ENCODE data around the gene ATAT1. TPM values are rescaled to one million over a fixed set of nuclear protein-coding genes. Genes with fewer than 3 reads are reported as not detected.

Gene ATAT1
- total and polyA plus RNA-seq, 2 of the 13 experiments (the other 11 are each of a cell fraction or from before 2014, with no cell fraction given): 9.2 to 23.6 TPM

DNA sequence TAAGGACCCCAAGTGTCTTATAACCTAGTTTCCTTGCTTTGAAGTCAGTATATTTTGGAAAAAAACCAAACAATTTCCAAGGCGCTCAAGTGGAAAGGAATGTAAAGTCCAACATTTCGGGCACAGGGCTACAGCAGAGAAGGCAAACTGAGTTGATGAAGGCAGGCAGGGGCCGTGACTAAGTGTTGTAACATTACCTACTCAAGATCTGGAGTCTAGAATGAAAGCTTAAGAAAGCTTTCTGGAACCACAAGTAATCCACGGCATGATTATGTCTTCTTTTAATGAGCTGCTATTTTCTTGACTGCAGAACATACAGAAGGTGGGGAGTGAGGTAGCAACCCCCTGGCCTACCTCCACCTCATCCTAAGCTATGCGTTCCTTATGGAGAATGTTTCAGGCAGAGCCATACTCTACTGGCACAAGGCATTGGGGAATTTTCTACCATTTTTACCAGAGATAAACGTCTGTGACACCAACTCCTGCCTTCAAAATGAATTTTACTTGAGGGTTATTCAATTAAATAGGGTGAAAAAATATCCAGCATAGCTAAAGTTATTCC is 13.9 kb upstream of the ATAT1 start:
- Histone ChIP-seq H3K36me3 (replicated peaks in 1 of 2; ENCODE audit: control insufficient read depth in 1 of 2, insufficient read depth in 2 of 2, low read length in 2 of 2) (peaks cover 9 to 20% of the 10 kb centered on the region in 2 experiments), H3K27ac (ENCODE audit: extremely low read length, insufficient read depth, low read length) (no peak overlapping the region), H3K4me3 (replicated peaks in 1 of 3; ENCODE audit: insufficient read depth in 1 of 3, low read depth in 2 of 3, low read length in 3 of 3) (no peak overlapping the region), H3K9me3 (ENCODE audit: low read length) (no peaks in the 10 kb centered on the region), H3K4me1 (ENCODE audit: insufficient read depth, low read length) (peaks cover 22% of the 10 kb centered on the region), H3K79me2 (ENCODE audit: insufficient read depth, low read length) (peaks cover 25% of the 10 kb centered on the region), H3K4me2 (ENCODE audit: low read depth, low read length) (no peak overlapping the region), H2AFZ (ENCODE audit: low read length) (no peak overlapping the region), H3K27me3 (ENCODE audit: control insufficient read depth in 1 of 2, insufficient read depth in 2 of 2, low read length in 2 of 2) (no peaks in the 10 kb centered on the region; a peak in 1 of 5 replicates), H4K20me1 (ENCODE audit: insufficient read depth, low read length) (peaks cover 12% of the 10 kb centered on the region), H3K9ac (ENCODE audit: insufficient read depth, low read depth, low read length) (no peak overlapping the region)
- FAIRE-seq: no peak
- BruUV-seq (replicated peaks): no TSS peak
- no peak for ATAC-seq
- ChIA-PET CTCF (ENCODE audit: low intra/inter-chr PET ratio, low total read pairs) (no interaction called here), POLR2A (interaction anchor here (0.5 to 4.8 kb wide), 22 partner anchors 12 to 113 kb away, joined by 3 to 172 read pairs (median 5); partner anchors contain the start of genes ABCF1, ATAT1, C6orf136 and DHX16)
- intact Hi-C loops (cut with micrococcal nuclease; ENCODE audit: unreplicated experiment) (no loop called here), in situ Hi-C loops (cut with HindIII; ENCODE audit: extremely low pct_ligation_motif_present, low pct_unique_long_range_greater_than_20kb) (no loop called here)
- no peak for DNase-seq (ENCODE audit: low spot score)
- 83% methylated on average over 6 of the region's 6 CpGs for WGBS (ENCODE audit: low lambda C conversion rate)
- TF ChIP-seq ZNF160 (CRISPR knock-in tag; IDR thresholded peaks at IDR 0.05) (no peak), POLR2G (IDR thresholded peaks at IDR 0.05; ENCODE audit: low read depth, low read length) (peak; percentile 75), ZNF619 (CRISPR knock-in tag; IDR thresholded peaks at IDR 0.05) (no peak), ZBTB7A (CRISPR knock-in tag; IDR thresholded peaks at IDR 0.05) (no peak), POLR2AphosphoS5 (IDR thresholded peaks at IDR 0.05; ENCODE audit: low read depth, low read length) (peak; percentile 14; the same call in 1 of the 2 replicates), ZNF703 (CRISPR knock-in tag; IDR thresholded peaks at IDR 0.05; ENCODE audit: borderline replicate concordance) (no peak), ZC3H4 (CRISPR knock-in tag; IDR thresholded peaks at IDR 0.05; ENCODE audit: borderline replicate concordance) (peak; percentile 97), GABPA (IDR thresholded peaks at IDR 0.05; ENCODE audit: low read depth, low read length) (no peak), GABPA (CRISPR knock-in tag; IDR thresholded peaks at IDR 0.05; ENCODE audit: low read depth) (peak; percentile 15; the same call in 1 of the 2 replicates), SSRP1 (CRISPR knock-in tag; IDR thresholded peaks at IDR 0.05) (peak; percentile 51; the same call in 1 of the 2 replicates), PRMT3 (CRISPR knock-in tag; IDR thresholded peaks at IDR 0.05; ENCODE audit: borderline replicate concordance, low read depth) (0 out of 2 replicates have a peak, but pooled peaks have one; percentile 47), ZMYM3 (CRISPR knock-in tag; IDR thresholded peaks at IDR 0.05) (no peak), PAF1 (CRISPR knock-in tag; IDR thresholded peaks at IDR 0.05) (peak; percentile 96), SRSF4 (IDR thresholded peaks at IDR 0.05; ENCODE audit: low read depth, low read length, poor library complexity, severe bottlenecking) (peak; percentile 36), ZKSCAN8 (CRISPR knock-in tag; IDR thresholded peaks at IDR 0.05; ENCODE audit: borderline replicate concordance) (0 out of 2 replicates have a peak, but pooled peaks have one; percentile 20), ZNF253 (CRISPR knock-in tag; IDR thresholded peaks at IDR 0.05; ENCODE audit: borderline replicate concordance) (no peak), NCOA5 (CRISPR knock-in tag; IDR thresholded peaks at IDR 0.05) (no peak), ZNF143 (CRISPR knock-in tag; IDR thresholded peaks at IDR 0.05) (no peak), ZNF335 (CRISPR knock-in tag; IDR thresholded peaks at IDR 0.05) (no peak), HNRNPH1 (optimal IDR thresholded peaks at IDR 0.05; ENCODE audit: low read depth, low read length) (no peak), ZNF589 (CRISPR knock-in tag; conservative IDR thresholded peaks at IDR 0.05) (no peak), NR2F2 (IDR thresholded peaks at IDR 0.05; ENCODE audit: borderline replicate concordance, low read depth) (0 out of 2 replicates have a peak, but pooled peaks have one; percentile 11), AGO2 (optimal IDR thresholded peaks at IDR 0.05; ENCODE audit: low read depth, low read length) (peak; percentile 91), RBFOX2 (IDR thresholded peaks at IDR 0.05; ENCODE audit: low read depth, low read length) (peak; percentile 84), ZNF615 (CRISPR knock-in tag; IDR thresholded peaks at IDR 0.05; ENCODE audit: borderline replicate concordance) (0 out of 2 replicates have a peak, but pooled peaks have one; percentile 33), MTF1 (CRISPR knock-in tag; IDR thresholded peaks at IDR 0.05) (no peak), MXD4 (CRISPR knock-in tag; IDR thresholded peaks at IDR 0.05) (no peak), TARDBP (CRISPR knock-in tag; IDR thresholded peaks at IDR 0.05) (0 out of 2 replicates have a peak, but pooled peaks have one; percentile 33)
- TF ChIP-seq, protein P1, sequence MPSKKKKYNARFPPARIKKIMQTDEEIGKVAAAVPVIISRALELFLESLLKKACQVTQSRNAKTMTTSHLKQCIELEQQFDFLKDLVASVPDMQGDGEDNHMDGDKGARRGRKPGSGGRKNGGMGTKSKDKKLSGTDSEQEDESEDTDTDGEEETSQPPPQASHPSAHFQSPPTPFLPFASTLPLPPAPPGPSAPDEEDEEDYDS (CRISPR knock-in tag; IDR thresholded peaks at IDR 0.05): peak; percentile 14; the same call in 1 of the 2 replicates
